Hematopoietic multipotent progenitor cell treated with erythropoietin and hydrocortisone succinate and interleukin-3 and kit ligand, for 4 days (in vitro differentiated cells): Measurements from ENCODE around the gene RAVER2.
"Not testable (repeated sequence)": the region's sequence is repeated elsewhere in the genome, so short reads cannot be mapped to it uniquely, and the experiment has no call there.

ENCODE experiments used
- DNase-seq: peaks from one replicate; pipeline ENCODE4 v3.0.0-alpha.2; 2015

RAVER2 gene

DNA sequence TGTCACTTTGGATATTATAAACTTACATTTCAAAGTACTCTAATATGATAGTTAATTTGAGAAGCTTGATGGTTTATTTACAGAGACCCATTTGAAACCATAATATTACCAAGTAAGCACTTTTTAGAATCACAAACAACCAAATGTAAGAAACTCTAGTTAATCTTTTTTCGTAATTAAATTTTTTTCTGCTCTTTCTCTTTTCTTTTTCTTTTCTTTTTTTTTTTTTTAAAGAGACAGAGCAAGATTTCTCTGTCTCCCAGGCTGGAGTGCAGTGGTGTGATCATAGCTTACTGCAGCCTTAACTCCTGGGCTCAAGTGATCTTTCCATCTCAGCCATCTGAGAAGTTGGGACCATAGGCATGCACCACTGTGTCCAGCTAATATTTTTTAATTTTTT lies 5.2 kb downstream of the RAVER2 start:
- no peak for DNase-seq

DNA sequence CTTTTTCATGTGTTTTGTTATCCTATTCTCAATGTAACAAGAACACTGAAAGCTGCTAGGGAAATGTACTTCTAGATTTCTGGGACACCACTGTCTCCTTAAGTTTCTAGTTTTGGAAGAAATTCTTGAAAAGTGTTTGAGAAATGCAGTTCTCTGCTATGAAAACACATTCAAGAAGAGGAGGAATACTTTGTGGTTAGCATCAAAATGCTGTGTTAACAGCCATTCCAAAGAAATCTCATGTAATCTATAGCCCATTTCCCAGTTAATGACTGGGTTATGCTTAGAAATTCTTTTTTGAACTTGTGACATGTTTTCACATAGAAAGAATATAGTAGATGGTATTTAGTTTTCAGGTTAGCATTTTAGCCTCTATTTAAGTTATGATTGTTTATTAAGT lies 6.0 kb downstream of the RAVER2 start:
- no peak for DNase-seq

DNA sequence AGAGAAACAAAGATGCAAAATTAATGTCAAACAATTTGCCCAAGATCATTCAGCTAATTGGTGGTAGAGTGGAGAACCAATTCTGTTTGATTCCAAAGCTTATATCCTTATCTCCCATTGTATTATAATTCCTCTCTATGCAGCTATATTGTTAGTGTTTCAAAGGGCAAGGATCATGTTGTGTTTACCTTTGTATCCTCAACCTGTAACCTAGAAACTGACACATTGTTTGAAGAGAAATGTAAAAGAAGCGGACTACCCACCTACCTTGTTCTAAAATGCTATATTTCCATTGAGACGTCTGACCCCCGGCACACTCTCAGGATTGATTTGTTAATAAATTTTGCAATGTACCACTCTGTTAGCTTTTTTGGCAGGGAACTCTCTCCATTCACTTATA lies 9.3 kb downstream of the RAVER2 start:
- DNase-seq, result no peak

DNA sequence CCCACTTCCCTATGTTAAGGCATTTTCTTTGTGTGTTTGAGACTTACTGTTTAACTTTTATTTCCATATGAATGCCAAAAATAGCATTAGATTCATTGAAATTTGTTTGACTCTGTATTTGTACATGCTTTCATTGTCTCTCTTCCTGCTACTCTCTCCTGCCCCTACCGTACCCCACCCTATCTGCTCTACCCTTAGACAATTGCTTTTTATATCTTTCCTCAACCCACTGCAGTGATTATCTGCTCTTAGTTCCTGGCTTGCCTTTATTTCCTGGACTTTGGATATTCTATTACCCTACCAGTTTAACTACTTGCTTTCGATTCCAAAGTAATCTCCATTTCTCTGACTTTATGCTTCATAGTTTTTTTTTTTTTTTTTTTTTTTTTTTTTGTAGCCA lies 10.5 kb downstream of the RAVER2 start:
- DNase-seq, result peak; percentile 32

DNA sequence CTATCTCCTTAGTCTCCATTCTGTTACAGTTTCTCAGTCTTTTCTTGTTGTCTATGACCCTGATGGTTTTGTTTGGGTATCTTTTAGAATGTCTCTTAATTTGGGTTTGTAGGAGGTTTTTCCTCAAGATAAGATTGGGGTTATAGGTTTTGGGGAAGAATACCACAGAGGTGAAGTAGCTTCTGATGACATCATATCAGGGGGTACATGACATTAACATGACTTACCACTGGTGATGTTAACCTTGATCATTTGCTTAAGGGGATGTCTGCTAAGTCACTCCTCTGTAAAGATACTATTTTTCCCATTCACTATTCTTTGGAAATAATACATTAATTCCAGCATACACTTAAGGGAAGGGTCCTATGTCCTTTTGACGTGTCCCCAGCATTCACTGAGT lies 11.9 kb downstream of the RAVER2 start:
- no peak for DNase-seq

DNA sequence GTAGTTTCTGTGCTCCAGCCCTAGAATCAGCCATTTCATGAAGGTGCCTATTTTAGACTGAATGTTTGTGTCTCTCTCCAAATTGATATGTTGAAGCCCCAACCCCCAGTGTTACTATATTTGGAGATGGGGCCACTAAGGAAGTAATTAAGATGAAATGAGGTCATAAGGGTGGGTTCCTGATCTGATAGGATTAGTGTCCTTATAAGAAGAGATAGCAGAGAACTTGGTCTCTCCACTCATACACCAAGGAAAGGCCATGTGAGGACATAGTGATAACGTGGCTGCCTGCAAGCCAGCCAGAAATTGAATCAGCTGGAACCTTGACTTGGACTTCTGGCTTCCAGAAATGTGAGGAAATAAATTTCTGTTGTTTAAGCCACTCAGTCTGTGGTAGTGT lies 12.3 kb downstream of the RAVER2 start:
- peak; percentile 68 for DNase-seq

DNA sequence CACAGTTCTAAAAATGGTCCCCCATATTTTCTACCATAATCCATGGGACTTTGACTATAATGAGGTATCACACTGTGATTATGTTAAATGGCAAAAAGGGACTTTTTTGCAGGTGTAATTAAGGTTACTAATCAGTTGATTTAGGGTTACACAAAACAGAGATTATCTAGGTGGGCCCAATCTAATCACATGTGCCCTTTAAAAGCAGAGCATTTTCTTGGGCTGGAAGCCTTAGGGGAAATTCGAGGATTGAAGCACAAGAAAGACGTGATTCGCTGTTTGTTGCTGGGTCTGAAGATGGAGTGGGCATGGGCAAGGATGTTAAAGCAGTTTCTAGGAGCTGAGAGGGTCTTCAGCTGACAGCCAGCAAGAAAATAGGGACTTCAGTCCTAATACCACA lies 13.4 kb downstream of the RAVER2 start:
- no peak for DNase-seq

DNA sequence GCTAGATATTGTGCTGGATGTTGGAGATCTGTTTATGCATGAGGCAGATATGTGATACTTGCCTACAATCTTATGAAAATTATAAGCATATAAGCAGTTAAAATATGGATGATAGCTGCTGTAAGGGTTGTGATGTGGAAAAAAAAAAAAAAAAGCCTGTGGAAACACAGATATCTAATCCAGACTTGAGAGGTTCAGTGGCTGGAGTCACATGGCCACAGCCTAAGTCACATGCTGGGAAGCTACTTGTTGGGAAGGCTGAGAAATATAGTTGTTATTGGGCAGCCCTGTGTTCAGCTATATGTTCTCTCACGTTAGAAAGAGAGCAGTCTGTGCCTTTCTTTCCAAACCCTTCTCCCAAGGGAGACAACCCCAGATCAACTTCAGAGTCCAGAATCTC lies 15.1 kb downstream of the RAVER2 start:
- no peak for DNase-seq

DNA sequence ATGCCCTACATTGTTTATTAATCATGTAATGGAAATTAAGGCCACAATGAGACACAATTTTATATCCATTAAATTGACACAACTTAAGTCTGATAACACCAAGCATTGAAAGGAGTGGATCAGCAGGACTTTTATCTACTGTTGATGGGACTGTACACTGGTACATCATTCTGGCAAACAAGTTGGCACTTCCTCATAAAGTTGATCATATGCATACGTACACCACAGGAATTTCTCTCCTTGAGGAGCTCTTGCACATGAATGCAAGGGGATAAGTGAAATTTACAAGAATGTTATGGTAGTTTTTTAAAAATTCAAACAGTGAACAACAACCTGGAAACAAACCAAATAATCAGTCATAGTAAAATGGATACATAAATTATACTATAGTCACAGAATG lies 20.1 kb downstream of the RAVER2 start:
- DNase-seq, result no peak

DNA sequence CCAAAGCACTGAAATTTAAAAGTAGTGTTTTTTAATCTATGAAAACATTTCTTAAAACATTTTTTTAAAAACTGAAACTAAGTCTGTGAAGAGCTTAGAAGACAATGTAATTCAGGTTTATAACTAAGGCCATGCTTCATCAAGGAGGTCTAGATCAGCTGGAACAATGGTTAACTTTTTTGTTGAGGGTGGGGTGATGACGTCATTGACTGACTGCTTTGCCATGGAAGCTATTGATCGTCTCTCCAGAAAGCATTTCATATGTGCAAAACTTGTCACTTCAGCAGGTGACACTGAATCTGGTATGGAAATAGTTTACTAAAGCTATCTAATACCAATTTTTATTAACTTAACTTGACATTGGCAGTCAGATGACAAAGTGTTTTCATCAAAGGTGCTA lies 21.0 kb downstream of the RAVER2 start:
- no peak for DNase-seq

DNA sequence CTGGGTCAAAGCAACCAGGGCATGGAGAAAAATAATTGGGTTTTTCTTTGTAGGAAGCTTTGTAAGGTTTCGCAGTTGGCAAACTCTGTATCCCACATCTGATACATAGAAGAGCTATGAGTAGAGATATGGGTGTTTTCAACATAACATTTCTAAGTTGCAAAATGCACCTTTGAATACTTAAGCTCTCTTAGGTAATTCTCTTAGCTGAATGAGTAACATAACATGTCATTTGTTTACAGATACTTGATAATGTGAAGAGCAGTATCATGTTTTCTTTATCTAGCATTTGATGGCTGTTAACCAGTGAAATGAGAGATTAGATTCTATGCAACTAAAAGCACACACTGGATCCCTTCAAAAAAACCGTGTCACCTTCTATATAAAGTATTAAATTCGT lies 21.6 kb downstream of the RAVER2 start:
- no peak for DNase-seq

DNA sequence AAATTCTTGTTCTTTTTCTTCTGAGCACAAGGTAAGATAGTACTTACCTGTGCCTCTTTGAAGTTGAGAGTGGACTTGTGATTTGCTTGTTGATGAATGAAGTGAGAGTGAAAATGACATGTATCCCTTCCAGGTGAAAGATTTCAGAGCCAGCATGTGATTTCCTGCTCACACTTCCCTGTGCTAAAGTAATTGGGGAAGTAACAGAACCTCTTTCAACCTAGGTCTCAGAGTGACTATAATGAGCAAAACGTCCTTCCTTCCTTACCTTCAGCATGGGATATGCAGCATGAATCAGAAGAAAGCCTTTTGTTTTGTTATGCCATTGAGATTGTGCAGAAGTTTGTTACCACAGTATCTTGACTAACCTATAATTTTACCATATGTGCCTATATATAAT lies 24.6 kb downstream of the RAVER2 start:
- DNase-seq, result no peak

DNA sequence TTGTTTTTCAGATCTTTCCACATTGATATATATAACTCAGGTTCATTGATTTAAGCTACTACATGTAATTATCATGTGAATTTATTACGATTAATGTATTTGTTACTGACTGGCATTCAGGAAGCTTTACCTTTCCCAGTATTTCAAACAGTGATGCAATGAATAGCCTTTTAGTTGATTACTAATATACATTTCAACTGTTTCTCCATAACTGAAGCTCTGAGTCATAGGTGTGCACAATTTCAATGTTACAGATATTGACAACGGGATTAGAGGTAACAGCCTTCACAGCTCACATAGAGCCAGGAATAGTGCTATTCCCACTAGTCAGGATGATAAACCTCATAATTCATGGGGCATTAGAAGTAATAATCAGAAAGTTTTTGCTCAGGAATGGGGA lies 25.1 kb downstream of the RAVER2 start:
- no peak for DNase-seq

DNA sequence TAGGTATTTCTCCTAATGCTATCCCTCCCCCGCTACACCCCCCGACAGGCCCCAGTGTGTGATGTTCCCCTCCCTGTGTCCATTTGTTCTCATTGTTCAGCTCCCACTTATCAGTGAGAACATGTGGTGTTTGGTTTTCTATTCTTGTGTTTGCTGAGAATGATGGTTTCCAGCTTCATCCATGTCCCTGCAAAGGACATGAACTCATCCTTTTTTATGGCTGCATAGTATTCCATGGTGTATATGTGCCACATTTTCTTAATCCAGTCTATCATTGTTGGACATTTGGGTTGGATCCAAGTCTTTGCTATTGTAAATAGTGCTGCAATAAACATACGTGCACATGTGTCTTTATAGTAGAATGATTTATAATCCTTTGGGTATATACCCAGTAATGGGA lies 28.4 kb downstream of the RAVER2 start:
- not testable (repeated sequence) for DNase-seq

DNA sequence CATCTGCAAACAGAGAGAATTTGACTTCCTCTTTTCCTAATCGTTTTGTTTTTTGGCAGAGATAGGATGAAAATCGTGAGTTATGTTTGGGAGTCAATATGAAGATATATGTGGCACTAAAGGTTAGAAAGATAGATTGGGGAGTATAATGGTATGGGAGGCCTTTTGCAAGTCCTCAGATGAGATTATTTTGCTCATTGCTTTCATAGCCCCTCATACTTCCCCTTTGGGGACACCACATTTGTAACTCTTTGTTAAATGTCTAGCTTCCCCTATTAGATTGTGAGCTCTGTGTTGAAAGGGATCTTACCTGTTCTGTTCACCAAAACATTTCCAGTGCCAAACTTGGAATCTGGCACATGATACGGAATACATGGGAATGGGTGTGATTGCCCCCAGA lies 30.2 kb downstream of the RAVER2 start:
- DNase-seq, result peak; percentile 63

DNA sequence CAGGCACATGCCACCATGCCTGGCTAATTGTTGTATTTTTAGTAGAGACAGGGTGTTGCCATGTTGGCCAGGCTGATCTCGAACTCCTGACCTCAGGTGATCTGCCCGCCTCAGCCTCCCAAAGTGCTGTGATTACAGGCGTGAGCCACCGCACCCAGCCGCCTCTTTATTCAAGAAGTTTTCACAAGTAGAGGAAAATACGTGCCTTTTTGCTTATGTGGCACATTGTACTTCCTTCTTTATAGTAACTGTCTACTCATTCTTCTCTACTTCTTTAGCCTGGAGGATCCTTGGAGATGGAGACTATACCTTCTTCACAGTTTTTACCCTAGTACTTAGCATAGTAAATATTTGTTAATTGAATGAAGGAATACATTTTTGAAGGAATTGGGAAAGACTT lies 37.2 kb downstream of the RAVER2 start:
- not testable (repeated sequence) for DNase-seq

DNA sequence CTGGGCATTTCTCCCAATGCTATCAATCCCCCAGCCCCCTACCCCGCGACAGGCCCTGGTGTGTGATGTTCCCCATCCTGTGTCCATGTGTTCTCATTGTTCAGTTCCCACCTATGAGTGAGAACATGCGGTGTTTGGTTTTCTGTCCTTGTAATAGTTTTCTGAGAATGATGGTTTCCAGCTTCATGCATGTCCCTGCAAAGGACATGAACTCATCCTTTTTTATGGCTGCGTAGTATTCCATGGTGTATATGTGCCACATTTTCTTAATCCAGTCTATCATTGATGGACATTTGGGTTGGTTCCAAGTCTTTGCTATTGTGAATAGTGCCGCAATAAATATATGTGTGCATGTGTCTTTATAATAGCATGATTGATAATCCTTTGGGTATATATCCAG lies 38.0 kb downstream of the RAVER2 start:
- not testable (repeated sequence) for DNase-seq

DNA sequence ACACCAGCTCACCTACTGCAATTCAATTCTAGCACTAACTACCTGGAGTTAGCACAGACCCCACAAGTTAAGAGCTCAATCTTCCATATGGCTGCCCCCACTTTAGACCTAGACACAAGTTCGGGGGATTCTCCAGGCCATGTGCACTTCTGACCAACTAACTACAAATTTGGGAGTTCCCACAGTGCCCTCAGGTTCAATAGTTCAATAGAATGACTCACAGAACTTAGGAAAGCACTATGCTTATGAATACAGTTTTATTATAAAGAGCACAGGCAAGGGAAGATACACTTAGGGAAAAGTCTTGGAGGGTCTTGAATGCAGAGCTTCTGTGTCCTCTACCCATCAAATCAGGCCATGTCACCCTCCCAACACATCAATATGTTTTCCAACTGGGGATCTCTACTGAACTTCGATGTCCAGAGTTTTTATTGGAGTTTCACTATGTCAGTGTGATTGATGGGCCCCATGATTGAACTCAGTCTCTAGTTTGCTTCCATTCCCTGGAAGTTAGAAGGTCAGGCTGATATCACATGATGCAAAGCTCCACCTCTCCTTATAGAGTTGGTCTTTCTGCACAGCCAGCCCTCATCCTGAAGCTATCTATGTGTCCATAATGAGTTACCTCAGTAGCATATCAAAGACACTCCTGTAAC lies 46.1 kb downstream of the RAVER2 start:
- no peak for DNase-seq

DNA sequence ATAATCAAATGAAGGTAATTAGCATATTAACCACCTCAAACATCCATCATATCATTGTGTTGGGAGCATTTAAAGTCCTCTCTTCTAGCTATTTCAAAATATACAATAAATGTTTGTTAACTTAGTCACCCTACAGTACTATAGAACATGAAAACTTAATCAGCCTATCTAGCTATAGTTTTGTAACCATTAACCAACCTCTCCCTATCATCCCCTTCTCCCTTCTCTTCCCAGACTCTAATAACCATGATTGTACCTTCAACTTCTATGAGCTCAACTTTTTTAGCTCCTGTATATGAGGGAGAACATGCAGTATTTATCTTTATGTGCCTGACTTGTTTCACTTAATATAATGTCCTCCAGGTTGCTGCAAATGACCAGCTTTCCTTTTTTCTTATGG lies 54.0 kb downstream of the RAVER2 start:
- DNase-seq, result no peak

DNA sequence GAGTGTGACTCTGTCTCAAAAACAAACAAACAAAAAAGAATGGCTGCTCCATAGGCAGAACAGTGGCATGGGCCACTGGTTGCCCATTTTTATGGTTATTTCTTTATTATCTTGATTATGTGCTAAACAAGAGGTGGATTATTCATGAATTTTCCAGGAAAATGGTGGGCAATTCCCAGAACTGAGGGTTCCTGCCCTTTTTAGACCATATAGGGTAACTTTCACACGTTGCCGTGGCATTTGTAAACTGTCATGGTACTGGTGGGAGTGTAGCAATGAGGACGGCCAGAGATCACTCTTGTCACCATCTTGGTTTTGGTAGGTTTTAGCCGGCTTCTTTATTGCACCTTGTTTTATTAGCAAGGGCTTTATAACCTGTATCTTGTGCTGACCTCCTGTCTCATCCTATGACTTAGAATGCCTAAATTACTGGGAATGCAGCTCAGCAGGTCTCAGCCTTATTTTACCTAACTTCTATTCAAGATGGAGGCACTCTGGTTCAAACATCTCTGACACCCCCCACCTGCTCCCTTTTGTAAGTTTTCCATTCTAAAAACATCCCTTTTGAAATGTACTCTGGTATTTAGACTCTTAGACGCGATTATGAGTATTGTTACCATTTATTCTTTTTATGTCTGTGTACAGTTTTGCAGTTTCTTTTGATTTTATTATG lies 57.1 kb downstream of the RAVER2 start:
- no peak for DNase-seq

DNA sequence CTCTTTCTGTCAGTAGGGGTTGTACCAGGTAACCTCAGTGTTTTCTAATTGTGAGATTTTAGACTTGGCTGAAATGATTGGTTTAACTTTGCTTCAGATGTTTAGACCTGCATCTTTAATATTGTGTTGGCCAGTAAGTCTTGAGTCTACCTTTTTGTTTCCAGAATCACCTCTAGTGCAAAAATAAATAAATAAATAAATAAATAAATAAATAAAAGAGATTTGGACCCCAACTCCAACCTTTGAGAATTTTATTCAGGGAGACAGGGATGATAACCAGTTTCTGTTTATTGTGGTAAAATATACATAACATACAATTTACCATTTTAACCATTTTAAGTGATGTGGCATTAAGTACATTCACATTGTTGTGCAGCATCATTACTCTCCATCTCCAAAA lies 64.4 kb downstream of the RAVER2 start:
- DNase-seq, result no peak

DNA sequence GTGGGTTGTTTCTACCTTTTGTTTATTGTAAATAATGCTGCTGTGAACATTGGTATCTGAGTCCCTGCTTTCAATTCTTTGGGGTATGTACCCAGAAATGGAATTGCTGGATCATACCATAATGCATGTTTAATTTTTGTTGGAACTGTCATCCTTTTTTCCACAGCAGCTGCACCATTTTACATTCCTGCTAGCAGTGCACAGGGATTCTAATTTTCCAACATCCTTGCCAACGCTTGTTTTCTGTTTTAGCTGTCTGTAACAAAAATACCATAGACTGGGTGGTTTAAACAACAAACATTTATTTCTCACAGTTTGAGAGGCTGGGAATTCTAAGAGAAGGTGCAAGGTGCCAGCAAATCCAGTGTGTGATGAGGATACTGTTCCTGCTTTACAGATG lies 65.1 kb downstream of the RAVER2 start:
- DNase-seq, result no peak

DNA sequence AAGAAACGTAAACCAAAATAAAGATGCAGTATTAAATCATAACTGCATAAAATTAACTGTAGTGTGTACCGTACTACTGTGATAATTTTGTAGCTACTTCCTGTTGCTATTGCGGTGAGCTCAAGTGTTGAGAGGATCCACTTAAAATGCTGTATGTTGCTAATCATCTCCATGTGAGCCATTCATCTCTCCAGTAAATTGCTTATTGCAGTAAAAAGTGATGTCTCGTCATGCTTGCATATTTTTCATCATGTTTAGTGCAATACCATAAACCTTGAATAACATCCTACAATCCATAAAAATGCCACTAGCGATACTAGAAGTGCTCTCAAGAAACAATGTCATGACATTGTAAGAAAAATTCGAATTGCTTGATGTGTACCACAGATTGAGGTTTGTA lies 66.3 kb downstream of the RAVER2 start:
- DNase-seq, result no peak

DNA sequence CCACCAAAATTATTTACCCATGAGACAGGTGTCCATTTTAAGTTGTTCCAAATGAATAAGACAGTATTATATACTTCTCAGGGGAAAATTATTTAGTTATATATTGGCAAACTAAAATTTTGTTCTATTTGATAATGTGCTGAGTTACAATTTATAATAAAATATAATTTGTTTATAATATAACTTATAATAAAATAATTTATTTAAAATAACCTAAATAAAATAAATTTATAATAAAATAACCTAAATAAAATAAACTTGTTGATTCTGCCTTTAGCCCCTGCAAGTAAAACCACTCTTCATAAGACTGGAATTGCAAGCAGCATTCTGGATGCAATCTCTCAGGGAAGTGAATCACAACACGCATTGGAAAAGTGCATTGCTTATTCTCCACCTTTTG lies 69.6 kb downstream of the RAVER2 start:
- no peak for DNase-seq

DNA sequence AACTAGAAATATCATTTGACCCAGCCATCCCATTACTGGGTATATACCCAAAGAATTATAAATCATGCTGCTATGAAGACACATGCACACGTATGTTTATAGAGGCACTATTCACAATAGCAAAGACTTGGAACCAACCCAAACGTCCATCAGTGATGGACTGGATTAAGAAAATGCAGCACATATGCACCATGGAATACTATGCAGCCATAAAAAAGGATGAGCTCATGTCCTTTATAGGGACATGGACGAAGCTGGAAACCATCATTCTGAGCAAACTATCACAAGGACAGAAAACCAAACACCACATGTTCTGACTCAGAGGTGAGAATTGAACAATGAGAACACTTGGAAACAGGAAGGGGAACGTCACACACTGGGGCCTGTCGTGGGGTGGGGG lies 72.5 kb downstream of the RAVER2 start:
- DNase-seq, result not testable (repeated sequence)
